DND-41 (cell line): ENCODE results near the gene GIPR.

Source experiments
- CTCF ChIP-seq: IDR thresholded peaks from 2 replicates; pipeline ENCODE4 v1.5.1; 2012; ENCODE audit warnings: borderline replicate concordance, low read length, moderate library complexity, mild to moderate bottlenecking; ENCODE audit not compliant: poor library complexity, severe bottlenecking; ENCODE audit errors: extremely low read depth
- EZH2 ChIP-seq: IDR thresholded peaks from 3 replicates; pipeline ENCODE4 v1.6.1; 2012; ENCODE audit warnings: borderline replicate concordance, low read depth, mild to moderate bottlenecking, moderate library complexity, low read length, inconsistent platforms; ENCODE audit not compliant: severe bottlenecking

- TF ChIP-seq CTCF = no peak
- no peak for TF ChIP-seq EZH2
Measured at GRCh38 chr19:45657520-45658167, 10.4 kb upstream of the GIPR start.
